HepG2 (cell line): Measurements from ENCODE around the gene CD320. TPM values are rescaled to one million over a fixed set of nuclear protein-coding genes. Genes with fewer than 3 reads are reported as not detected.

Experiments used
- ARID2 ChIP-seq: sonication (generic); formaldehyde crosslinking; IDR thresholded peaks from 2 replicates; pipeline ENCODE4 v1.8.1; 2022; ENCODE audit warnings: mild to moderate bottlenecking, missing genetic modification reagents, borderline replicate concordance
- EHMT2 ChIP-seq: fragments of 200-600 bp; sonication (generic); IDR thresholded peaks from 2 replicates; pipeline ENCODE4 v1.7.0; 2017; ENCODE audit warnings: antibody characterized with exemption, low read depth, low read length, borderline replicate concordance
- HNRNPL ChIP-seq: fragments of 200-400 bp; formaldehyde crosslinking; IDR thresholded peaks from 2 replicates; pipeline ENCODE4 v1.6.1; 2017; ENCODE audit warnings: mild to moderate bottlenecking, low read depth, low read length
- IKZF1 ChIP-seq: fragments of 450-650 bp; IDR thresholded peaks from 2 replicates; pipeline ENCODE4 v1.7.1; 2016
- IKZF5 ChIP-seq: IDR thresholded peaks from 2 replicates; pipeline ENCODE4 v1.6.1; 2018; ENCODE audit warnings: missing genetic modification reagents, mild to moderate bottlenecking, missing compliant biosample characterization
- IRF9 ChIP-seq: sonication (generic); formaldehyde crosslinking; IDR thresholded peaks from 2 replicates; pipeline ENCODE4 v1.8.0; 2022; ENCODE audit warnings: missing genetic modification reagents, mild to moderate bottlenecking, borderline replicate concordance
- KLF15 ChIP-seq: sonication (generic); formaldehyde crosslinking; IDR thresholded peaks from 2 replicates; pipeline ENCODE4 v1.8.1; 2023; ENCODE audit warnings: borderline replicate concordance, mild to moderate bottlenecking, inconsistent platforms, missing genetic modification reagents, mixed read lengths
- MEIS2 ChIP-seq: sonication (generic); formaldehyde crosslinking; IDR thresholded peaks from 2 replicates; pipeline ENCODE4 v1.9.0; 2021; ENCODE audit warnings: mild to moderate bottlenecking, missing genetic modification reagents
- MZF1 ChIP-seq: sonication (generic); formaldehyde crosslinking; IDR thresholded peaks from 2 replicates; pipeline ENCODE4 v1.8.1; 2023; ENCODE audit warnings: mild to moderate bottlenecking, missing genetic modification reagents, borderline replicate concordance
- NFIB ChIP-seq: sonication (generic); formaldehyde crosslinking; IDR thresholded peaks from 2 replicates; pipeline ENCODE4 v1.9.0; 2021; ENCODE audit warnings: missing genetic modification reagents, mild to moderate bottlenecking, borderline replicate concordance
- PHF8 ChIP-seq: sonication (generic); formaldehyde crosslinking; IDR thresholded peaks from 2 replicates; pipeline ENCODE4 v1.5.0; 2020; ENCODE audit warnings: missing genetic modification reagents
- SNAPC5 ChIP-seq: sonication (generic); formaldehyde crosslinking; IDR thresholded peaks from 2 replicates; pipeline ENCODE4 v1.8.1; 2023; ENCODE audit warnings: mild to moderate bottlenecking, missing genetic modification reagents, borderline replicate concordance
- SP1 ChIP-seq, 2 experiments: fragments of 450-650 bp in 1 of 2; sonication (generic) in 1 of 2; formaldehyde crosslinking in 1 of 2; IDR thresholded peaks; 2 replicates each; pipeline versions ENCODE4 v1.4.0 to v1.6.1; 2016 to 2020; ENCODE audit warnings: missing genetic modification reagents in 1 of 2
- TFAP4 ChIP-seq: sonication (generic); IDR thresholded peaks from 2 replicates; pipeline ENCODE4 v1.6.1; 2016; ENCODE audit warnings: low read depth, borderline replicate concordance
- TMF1 ChIP-seq: sonication (generic); formaldehyde crosslinking; IDR thresholded peaks from 2 replicates; pipeline ENCODE4 v1.8.1; 2022; ENCODE audit warnings: low read depth, missing genetic modification reagents
- ZBTB39 ChIP-seq: sonication (generic); formaldehyde crosslinking; IDR thresholded peaks from 2 replicates; pipeline ENCODE4 v1.5.0; 2020; ENCODE audit warnings: missing genetic modification reagents
- ZNF225 ChIP-seq: sonication (generic); formaldehyde crosslinking; IDR thresholded peaks from 2 replicates; pipeline ENCODE4 v1.4.0; 2020; ENCODE audit warnings: mild to moderate bottlenecking, missing genetic modification reagents
- ZNF263 ChIP-seq: sonication (generic); formaldehyde crosslinking; IDR thresholded peaks from 2 replicates; pipeline ENCODE4 v1.4.0; 2020; ENCODE audit warnings: missing genetic modification reagents
- ZNF264 ChIP-seq: sonication (generic); formaldehyde crosslinking; IDR thresholded peaks from 2 replicates; pipeline ENCODE4 v1.4.0; 2020; ENCODE audit warnings: missing genetic modification reagents
- ZNF75D ChIP-seq: sonication (generic); formaldehyde crosslinking; IDR thresholded peaks from 2 replicates; pipeline ENCODE4 v1.8.1; 2023; ENCODE audit warnings: missing genetic modification reagents, mild to moderate bottlenecking, borderline replicate concordance
- ZNF770 ChIP-seq: sonication (generic); formaldehyde crosslinking; IDR thresholded peaks from 2 replicates; pipeline ENCODE4 v1.5.0; 2020; ENCODE audit warnings: mild to moderate bottlenecking, missing genetic modification reagents
- ZNF879 ChIP-seq: sonication (generic); formaldehyde crosslinking; IDR thresholded peaks from 2 replicates; pipeline ENCODE4 v1.8.1; 2023; ENCODE audit warnings: missing genetic modification reagents
- polyA plus RNA-seq, 8 experiments: library from polyadenylated mRNA; depleted of rRNA in 3 of 8; stranded (reverse) in 7 of 8; unstranded in 1 of 8; fragments of >200 nt; fragmentation: Illumina TruSeq in 4 of 8; extraction: Trizol in 4 of 8; gene quantifications; 2 replicates each; pipeline versions ENCODE4 v1.2.1 to v1.2.3, GENCODE V29; 2011 to 2016; ENCODE audit warnings: low read depth in 4 of 8, missing spikeins in 1 of 8, mixed read lengths in 1 of 8; ENCODE audit not compliant: insufficient read depth in 1 of 8
- total RNA-seq, 5 experiments: library from RNA; depleted of rRNA; stranded (reverse); fragments of >200 nt; fragmentation: Illumina TruSeq; extraction: Trizol; gene quantifications; 2 replicates each; pipeline ENCODE4 v1.2.3, GENCODE V29; 2016; ENCODE audit warnings: low read depth in 1 of 5

The CD320 gene
- total and polyA plus RNA-seq, 2 of the 13 experiments (the other 11 are each of a cell fraction or from before 2014, with no cell fraction given), result 83.1 to 99.9 TPM

- TF ChIP-seq MZF1 (CRISPR knock-in tag) (no peak), ZNF225 (no peak), ZNF263 (CRISPR knock-in tag) (no peak; the same call in 1 of the 2 replicates), EHMT2 (no peak), PHF8 (CRISPR knock-in tag) (no peak), ZNF264 (CRISPR knock-in tag) (no peak), IKZF5 (no peak; the same call in 1 of the 2 replicates), SNAPC5 (CRISPR knock-in tag) (no peak), IRF9 (CRISPR knock-in tag) (0 out of 2 replicates have a peak, but pooled peaks have one; percentile 1), TMF1 (CRISPR knock-in tag) (no peak), MEIS2 (CRISPR knock-in tag) (no peak), ZNF75D (no peak), ZNF879 (CRISPR knock-in tag) (no peak), KLF15 (CRISPR knock-in tag) (no peak), ARID2 (CRISPR knock-in tag) (0 out of 2 replicates have a peak, but pooled peaks have one; percentile 48), NFIB (CRISPR knock-in tag) (no peak), HNRNPL (no peak), SP1 (IDR thresholded peaks at IDR 0.05) (no peak), SP1 (CRISPR knock-in tag; IDR thresholded peaks at IDR 0.05) (no peak), ZBTB39 (CRISPR knock-in tag) (no peak), TFAP4 (peak; percentile 37; the same call in 1 of the 2 replicates), IKZF1 (no peak), ZNF770 (CRISPR knock-in tag) (peak; percentile 34; the same call in 1 of the 2 replicates)
Observed at GRCh38 chr19:8355631-8356402, 47.7 kb upstream of the CD320 start (continued).
